ENCODE data around the gene NKD1.

NKD1 gene

DNA sequence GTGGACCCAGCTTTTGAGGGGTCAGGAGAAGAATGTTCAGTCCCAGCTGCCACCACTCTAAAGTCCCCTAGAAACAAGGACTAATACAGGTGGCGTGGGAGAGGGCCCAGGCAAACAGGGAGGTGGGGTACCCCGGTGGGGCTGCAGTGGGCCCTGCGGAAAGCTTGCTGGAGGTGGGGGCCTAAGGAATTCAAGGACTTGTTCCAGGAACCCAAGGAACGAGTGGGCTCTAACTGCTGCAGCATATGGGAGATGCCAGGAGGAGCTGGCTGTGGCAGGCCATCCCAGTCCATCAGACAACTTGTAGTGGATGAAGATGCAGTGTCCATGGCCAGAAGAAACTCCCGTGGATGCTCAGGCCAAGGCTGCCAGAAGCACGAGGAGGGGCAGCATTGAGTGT lies 122.3 kb downstream of the NKD1 start:
- H3K4me3 ChIP-seq (ENCODE audit: low read length): no peak overlapping the region
- H2AFZ ChIP-seq (ENCODE audit: low read depth, low read length): no peak overlapping the region
- peaks cover 2% of the 10 kb centered on the region for H3K4me1 ChIP-seq (ENCODE audit: insufficient read depth, low read length)
- no peaks in the 10 kb centered on the region for H3K36me3 ChIP-seq (ENCODE audit: insufficient read depth, low read length)
- peaks cover 16% of the 10 kb centered on the region for H3K9me3 ChIP-seq (ENCODE audit: low read length)
- no peaks in the 10 kb centered on the region for H3K27me3 ChIP-seq (ENCODE audit: insufficient read depth, low read length)

DNA sequence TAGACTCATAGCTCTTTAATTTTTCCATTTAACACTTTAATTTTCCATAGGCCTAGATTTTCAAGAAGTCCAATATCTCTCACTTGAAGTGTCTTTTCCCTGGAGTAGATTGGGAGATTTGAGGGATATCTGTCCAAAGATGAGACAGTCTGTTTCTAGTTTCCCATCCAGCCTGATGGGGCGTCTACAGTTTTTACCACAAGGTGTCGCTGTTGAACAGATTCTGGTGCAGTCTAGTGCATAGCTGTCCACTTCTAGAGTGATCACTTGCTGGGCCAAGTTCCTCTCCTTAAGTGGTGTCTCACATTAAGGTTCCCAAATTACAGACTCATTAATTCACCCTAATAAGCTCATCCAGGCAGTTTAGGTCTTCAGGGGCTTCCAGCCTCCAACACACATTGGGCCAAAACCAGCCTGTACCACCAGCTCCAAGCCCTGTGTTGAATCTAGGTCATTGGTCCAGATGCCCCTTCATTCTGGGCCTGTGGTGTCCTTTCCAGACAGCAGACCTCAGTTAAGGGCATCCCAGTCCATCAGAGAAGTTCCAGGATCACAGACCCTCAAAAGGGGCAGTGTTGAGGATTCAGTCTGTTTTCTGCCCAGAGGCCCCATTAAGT lies 123.6 kb downstream of the NKD1 start:
- H3K27me3 ChIP-seq (ENCODE audit: insufficient read depth, low read length): no peaks in the 10 kb centered on the region
- H2AFZ ChIP-seq (ENCODE audit: low read depth, low read length): no peak overlapping the region
- H3K4me1 ChIP-seq (ENCODE audit: insufficient read depth, low read length): peaks cover 2% of the 10 kb centered on the region
- no peak overlapping the region for H3K4me3 ChIP-seq (ENCODE audit: low read length)
- no peaks in the 10 kb centered on the region for H3K36me3 ChIP-seq (ENCODE audit: insufficient read depth, low read length)
- peaks cover 16% of the 10 kb centered on the region for H3K9me3 ChIP-seq (ENCODE audit: low read length)

DNA sequence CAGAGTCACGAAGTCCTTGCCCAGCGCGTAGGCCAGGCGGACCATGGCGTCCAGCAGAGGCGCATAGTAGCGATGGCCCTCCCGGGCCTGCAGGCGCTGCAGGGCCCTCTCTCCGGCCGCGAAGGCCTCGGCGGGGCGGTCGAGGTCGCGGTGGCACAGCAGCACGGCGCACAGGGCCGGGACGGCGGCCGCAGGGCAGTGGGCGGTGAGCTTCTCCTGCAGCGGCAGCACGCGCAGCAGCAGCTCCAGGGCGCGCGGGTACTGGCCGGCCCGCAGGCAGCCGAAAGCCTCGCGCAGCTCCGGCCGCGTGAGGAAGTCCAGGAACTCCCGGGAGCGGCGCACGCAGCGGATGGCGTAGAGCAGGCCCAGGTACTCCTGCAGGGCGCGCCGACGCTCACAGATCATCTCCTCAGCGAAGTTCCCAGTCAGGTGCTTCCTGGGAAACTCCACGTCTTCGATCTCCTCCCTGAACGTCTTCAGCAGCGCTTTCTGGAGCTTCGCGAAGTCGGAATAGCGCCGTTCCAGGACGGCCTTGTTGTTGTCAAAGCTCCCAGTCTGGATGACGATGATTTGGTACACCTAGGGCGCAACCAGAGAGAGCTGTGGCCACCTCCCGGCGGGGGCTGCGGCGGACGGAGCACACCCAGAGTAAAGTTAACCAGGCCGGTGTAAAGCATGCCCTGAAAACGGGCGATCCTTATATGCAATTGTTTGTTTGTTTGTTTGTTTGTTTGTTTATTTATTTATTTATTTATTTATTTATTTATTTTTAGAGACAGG lies 125.5 kb downstream of the NKD1 start:
- peaks cover 16% of the 10 kb centered on the region for H3K9me3 ChIP-seq (ENCODE audit: low read length)
- H3K27me3 ChIP-seq (ENCODE audit: insufficient read depth, low read length): no peaks in the 10 kb centered on the region
- no peak overlapping the region for H2AFZ ChIP-seq (ENCODE audit: low read depth, low read length)
- H3K4me1 ChIP-seq (ENCODE audit: insufficient read depth, low read length): no peaks in the 10 kb centered on the region
- H3K4me3 ChIP-seq (ENCODE audit: low read length): no peak overlapping the region
- H3K36me3 ChIP-seq (ENCODE audit: insufficient read depth, low read length): no peaks in the 10 kb centered on the region

DNA sequence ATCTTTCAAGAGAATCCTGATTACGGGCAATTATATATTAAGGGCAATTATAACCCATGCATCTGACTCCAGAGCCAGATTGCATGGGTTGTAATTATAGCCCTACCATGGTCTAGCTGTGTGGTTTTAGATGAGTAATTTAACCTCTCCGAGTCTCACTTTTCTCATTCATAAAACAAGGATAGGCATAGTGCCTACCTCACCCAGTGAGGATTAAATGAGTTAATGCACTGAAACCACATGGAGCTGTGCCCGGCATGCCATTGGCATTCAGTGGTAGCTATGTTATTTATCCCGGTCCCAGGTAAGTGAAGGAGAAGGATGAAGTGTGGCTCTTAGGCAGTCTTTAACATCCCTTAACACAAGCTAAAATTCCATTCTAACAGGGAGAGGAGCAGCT lies 126.6 kb downstream of the NKD1 start:
- Histone ChIP-seq H3K36me3 (ENCODE audit: insufficient read depth, low read length) (no peaks in the 10 kb centered on the region), H3K9me3 (ENCODE audit: low read length) (peaks cover 16% of the 10 kb centered on the region), H3K4me1 (ENCODE audit: insufficient read depth, low read length) (no peaks in the 10 kb centered on the region), H3K27me3 (ENCODE audit: insufficient read depth, low read length) (no peaks in the 10 kb centered on the region), H2AFZ (ENCODE audit: low read depth, low read length) (no peak overlapping the region), H3K4me3 (ENCODE audit: low read length) (no peak overlapping the region)

DNA sequence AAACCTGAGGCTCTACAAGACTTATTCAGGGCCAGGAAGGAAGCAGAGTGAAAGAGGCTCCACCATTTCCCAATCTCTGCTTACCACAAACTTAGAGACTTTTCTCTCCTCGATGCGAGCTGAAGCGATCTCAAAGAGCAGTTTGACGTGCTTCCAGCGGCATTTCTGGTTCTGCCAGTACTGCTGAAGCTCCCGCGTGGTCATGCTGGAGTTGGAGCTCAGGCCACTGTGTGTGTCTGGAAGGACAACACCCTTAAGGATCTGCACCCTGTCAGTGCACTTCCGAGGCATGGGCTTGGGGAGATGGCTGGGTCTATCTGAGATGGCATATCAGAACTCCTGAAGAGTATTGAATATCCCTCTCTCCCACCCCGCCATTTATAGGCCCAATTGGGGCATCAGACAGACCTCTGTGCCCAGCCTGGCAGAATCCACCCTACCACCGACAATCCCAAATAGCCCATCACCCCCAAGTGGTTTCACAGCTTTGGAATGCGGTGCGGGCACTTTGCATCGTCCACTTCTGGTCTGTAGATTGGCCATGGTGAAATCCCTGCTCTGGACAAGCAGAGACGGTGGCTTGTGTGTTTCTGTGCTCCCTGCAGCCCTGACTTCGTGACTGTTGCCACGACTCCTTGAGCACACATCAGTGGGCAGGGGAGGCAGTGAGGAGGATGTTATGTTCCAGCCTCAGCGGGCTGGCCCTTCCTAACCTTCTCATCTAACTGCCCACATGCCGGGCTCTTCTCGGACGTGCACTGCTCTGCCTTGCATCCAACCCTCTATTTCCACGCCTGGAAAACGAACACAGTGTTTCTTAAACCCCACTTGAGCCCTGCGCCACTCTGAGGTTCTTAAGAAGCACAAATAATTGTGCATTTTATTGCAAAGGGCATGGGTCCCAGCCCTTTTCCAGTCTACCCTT lies 127.8 kb downstream of the NKD1 start:
- peaks cover 13% of the 10 kb centered on the region for H3K9me3 ChIP-seq (ENCODE audit: low read length)
- no peaks in the 10 kb centered on the region for H3K4me1 ChIP-seq (ENCODE audit: insufficient read depth, low read length)
- no peaks in the 10 kb centered on the region for H3K27me3 ChIP-seq (ENCODE audit: insufficient read depth, low read length)
- no peaks in the 10 kb centered on the region for H3K36me3 ChIP-seq (ENCODE audit: insufficient read depth, low read length)
- H3K4me3 ChIP-seq (ENCODE audit: low read length): no peak overlapping the region
- H2AFZ ChIP-seq (ENCODE audit: low read depth, low read length): no peak overlapping the region

DNA sequence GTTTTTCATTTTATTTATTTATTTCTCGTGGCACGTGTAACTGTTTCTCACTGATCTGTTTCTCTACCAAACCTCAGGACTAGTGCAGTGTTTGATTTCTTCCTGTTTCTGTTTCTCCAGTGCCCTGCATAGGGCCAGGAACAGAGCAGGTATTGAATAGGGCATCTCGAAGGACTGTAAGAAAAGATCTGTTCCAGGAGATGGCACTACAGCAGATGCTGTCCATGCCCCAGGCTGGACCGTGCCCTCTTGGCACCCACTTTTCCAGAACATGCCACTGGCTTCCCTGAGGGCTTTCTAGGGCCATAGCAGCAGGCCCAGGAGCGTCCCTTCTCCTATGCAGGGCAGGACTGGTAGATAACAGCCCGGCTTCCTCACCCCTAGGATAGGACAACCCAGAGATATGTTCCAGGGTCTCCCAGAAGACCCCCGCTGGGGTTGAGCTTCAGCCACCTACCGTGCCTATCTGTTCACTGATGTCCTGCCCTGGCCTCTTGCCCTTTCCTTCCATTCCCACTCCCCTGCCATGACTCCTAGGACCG lies 128.6 kb downstream of the NKD1 start:
- Histone ChIP-seq H3K4me1 (ENCODE audit: insufficient read depth, low read length) (no peaks in the 10 kb centered on the region), H3K9me3 (ENCODE audit: low read length) (peaks cover 12% of the 10 kb centered on the region), H3K36me3 (ENCODE audit: insufficient read depth, low read length) (no peaks in the 10 kb centered on the region), H3K27me3 (ENCODE audit: insufficient read depth, low read length) (no peaks in the 10 kb centered on the region), H3K4me3 (ENCODE audit: low read length) (no peak overlapping the region), H2AFZ (ENCODE audit: low read depth, low read length) (no peak overlapping the region)

DNA sequence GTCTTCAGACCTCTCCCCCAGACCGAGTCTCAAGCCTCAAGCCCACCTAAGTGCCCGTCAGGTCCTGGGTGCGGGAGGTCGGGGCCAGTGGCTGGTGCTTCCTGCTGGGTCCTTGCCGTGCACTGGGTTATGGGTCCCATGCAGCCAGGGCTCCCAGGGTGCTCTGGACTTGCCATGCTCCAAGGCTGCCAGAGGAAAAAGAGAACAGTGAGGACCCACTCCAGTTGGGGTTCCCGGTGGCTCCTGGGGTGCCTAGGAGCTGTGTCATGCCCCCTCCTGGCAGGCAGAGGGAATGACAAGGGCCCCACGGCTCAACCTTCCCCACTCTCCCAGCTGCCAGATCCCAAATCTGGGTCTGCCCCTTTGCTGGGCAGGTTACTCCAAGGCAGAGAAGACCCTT lies 129.2 kb downstream of the NKD1 start:
- Histone ChIP-seq H3K9me3 (ENCODE audit: low read length) (peaks cover 8% of the 10 kb centered on the region), H2AFZ (ENCODE audit: low read depth, low read length) (no peak overlapping the region), H3K4me1 (ENCODE audit: insufficient read depth, low read length) (no peaks in the 10 kb centered on the region), H3K4me3 (ENCODE audit: low read length) (no peak overlapping the region), H3K36me3 (ENCODE audit: insufficient read depth, low read length) (no peaks in the 10 kb centered on the region), H3K27me3 (ENCODE audit: insufficient read depth, low read length) (no peaks in the 10 kb centered on the region)

DNA sequence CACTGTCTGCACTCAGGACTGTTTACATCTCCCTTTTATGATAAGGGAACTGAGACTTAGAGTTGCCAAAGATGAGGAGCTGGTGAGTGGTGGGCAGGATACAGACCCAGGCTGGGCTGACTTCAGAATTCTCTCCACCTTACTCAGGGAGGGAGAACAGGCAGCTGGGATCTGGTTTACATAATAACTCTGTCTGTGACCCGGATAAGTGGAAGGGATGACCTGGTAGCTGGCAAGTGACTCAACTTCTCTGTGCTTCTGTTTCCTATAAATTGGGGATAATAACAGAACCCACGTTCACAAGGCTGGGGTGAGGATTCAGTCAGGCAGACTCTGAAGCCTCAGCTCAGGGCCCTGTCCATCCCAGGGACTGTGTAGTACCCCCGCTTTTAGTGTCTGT lies 130.3 kb downstream of the NKD1 start:
- H2AFZ ChIP-seq (ENCODE audit: low read depth, low read length): no peak overlapping the region
- peaks cover 4% of the 10 kb centered on the region for H3K9me3 ChIP-seq (ENCODE audit: low read length)
- no peak overlapping the region for H3K4me3 ChIP-seq (ENCODE audit: low read length)
- H3K36me3 ChIP-seq (ENCODE audit: insufficient read depth, low read length): no peaks in the 10 kb centered on the region
- no peaks in the 10 kb centered on the region for H3K27me3 ChIP-seq (ENCODE audit: insufficient read depth, low read length)
- H3K4me1 ChIP-seq (ENCODE audit: insufficient read depth, low read length): no peaks in the 10 kb centered on the region

DNA sequence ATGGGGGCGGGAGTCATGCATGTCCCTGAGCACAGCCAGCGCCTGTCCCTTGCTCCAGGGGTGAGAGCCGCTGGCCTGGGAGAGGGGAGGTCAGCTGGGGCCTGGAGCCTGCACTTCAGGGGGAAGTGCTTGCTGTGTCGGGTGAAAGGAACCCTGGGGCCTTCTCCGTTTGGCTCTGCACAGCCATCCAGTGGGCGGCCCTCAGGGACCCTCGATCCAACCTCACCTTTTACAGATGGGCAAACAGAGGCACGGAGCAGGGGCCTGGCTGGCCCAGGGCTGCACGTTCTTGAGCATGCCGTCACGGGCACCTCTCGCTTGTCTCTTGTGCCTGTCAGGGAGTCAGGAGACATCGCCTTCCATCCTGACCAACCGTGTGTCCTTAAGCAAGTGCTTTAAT lies 131.1 kb downstream of the NKD1 start:
- Histone ChIP-seq H3K4me1 (ENCODE audit: insufficient read depth, low read length) (no peaks in the 10 kb centered on the region), H3K4me3 (ENCODE audit: low read length) (no peak overlapping the region), H2AFZ (ENCODE audit: low read depth, low read length) (no peak overlapping the region)

DNA sequence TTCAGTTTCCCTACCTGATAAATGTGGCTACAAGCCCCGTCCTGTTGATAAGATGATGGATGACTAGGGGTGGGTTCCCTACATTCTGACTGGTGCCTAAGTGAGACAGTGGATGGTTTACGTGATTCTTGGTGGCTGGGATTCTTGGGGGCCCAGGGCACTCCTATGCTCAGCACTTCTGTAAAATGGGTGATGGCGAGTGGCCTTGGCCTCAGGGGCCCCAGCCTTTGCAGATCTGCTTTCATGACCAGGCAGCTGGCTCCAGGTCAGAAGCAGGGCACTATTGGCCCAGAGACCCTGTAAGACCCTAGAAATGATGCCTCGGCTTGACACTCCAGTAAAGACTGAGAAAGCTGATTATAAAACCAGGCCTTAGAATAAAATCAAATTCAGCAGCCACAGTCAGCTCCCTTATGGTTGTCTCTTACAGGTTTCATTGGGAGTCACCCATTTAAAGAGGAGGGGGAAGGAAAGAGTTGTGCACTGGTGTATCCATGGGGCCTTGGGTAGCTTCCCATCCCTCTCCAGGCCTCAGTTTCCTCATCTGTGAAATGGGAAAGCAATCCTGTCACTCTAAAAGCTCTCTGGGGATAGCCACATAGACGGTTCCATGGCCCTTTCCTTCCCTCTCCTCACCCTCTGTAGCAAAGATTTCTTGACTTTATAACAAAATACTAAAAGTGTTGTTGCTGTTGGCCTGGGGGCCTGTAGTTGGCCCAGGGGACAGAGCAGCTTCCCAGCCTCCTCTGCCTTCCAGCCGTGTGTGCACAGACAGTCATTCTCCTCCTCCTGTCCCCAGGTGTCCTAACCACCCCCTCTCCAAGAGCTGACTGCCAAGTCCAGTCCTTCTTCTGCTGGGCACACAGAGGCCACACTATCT lies 131.7 kb downstream of the NKD1 start:
- Histone ChIP-seq H3K36me3 (ENCODE audit: insufficient read depth, low read length) (no peaks in the 10 kb centered on the region), H3K27me3 (ENCODE audit: insufficient read depth, low read length) (no peaks in the 10 kb centered on the region), H2AFZ (ENCODE audit: low read depth, low read length) (no peak overlapping the region), H3K9me3 (ENCODE audit: low read length) (no peaks in the 10 kb centered on the region), H3K4me3 (ENCODE audit: low read length) (no peak overlapping the region), H3K4me1 (ENCODE audit: insufficient read depth, low read length) (no peaks in the 10 kb centered on the region)

More for the DNA sequence above, 131.1 kb downstream of the NKD1 start:
- Histone ChIP-seq H3K27me3 (ENCODE audit: insufficient read depth, low read length) (no peaks in the 10 kb centered on the region), H3K36me3 (ENCODE audit: insufficient read depth, low read length) (no peaks in the 10 kb centered on the region), H3K9me3 (ENCODE audit: low read length) (no peaks in the 10 kb centered on the region)

DNA sequence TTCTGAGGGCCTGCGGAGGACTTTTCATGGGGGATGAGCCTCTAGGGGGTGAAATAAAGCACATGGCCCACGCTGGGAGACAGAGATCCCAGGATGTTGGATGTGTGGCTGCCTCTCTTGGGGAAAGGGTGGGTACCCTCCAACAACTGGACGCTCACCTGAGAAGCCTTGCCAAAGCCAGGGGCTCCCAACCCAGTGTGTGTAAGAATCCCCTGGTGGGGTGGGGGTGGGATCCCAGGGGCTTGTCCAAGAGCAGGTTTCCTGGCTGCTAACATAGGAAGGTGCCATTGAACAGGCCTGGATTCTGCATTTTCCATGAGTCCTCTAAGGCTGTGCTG lies 132.3 kb downstream of the NKD1 start:
- no peaks in the 10 kb centered on the region for H3K9me3 ChIP-seq (ENCODE audit: low read length)
- H3K4me1 ChIP-seq (ENCODE audit: insufficient read depth, low read length): no peaks in the 10 kb centered on the region
- H3K4me3 ChIP-seq (ENCODE audit: low read length): no peak overlapping the region
- no peaks in the 10 kb centered on the region for H3K27me3 ChIP-seq (ENCODE audit: insufficient read depth, low read length)
- H2AFZ ChIP-seq (ENCODE audit: low read depth, low read length): no peak overlapping the region
- H3K36me3 ChIP-seq (ENCODE audit: insufficient read depth, low read length): no peaks in the 10 kb centered on the region

DNA sequence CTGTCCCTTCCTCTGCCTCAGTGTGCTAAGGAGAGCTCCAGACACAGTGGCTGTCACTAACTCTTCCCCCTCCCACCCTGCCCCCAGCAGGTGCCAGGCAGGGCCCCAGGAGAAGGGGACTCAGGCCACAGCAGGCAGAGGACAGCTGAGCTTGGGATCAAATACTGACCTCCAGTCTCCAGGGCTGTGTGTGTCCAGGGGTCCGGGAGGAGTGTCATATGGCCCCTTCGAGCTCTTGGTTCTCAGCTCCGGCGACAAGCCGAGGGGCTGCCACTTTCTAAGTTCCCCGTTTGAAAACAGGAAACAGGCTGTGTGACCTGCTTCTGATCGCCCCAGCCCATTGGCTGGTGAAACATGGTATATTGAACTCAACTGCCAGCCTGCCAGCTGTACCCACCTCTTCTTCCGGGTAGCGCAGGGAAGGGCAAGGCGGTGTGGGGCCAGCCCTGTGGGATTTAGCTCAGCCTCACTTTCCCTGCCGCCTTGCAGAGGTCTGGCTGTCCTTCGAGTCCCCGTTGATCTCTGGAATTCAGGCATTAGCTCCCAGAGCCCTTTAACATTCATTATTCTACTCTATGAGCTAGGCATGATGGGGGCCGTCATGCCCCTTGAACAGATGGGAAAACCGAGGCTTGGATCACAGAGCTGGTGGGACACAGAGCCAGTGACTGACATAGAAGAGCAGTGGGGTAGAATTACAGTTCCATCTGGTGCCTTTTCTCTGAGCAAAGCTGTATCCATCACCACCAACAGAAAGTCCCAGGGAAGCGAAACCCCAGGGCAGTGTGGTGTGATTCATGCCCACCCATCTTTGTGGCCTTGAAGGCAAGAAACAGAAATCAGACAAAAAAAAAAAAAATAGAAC lies 133.1 kb downstream of the NKD1 start, which contains the start of gene SNX20:
Gene SNX20, minus strand, starts transcription at position 292 of the 865 bp plus-strand sequence. CDS start 3,786 bp downstream, outside the sequence.
- H2AFZ ChIP-seq (ENCODE audit: low read depth, low read length): no peak within 1 kb of the TSS
- H3K27me3 ChIP-seq (ENCODE audit: insufficient read depth, low read length): no peaks in the 10 kb centered on the region
- H3K9me3 ChIP-seq (ENCODE audit: low read length): no peaks in the 10 kb centered on the region
- H3K4me3 ChIP-seq (ENCODE audit: low read length): no peak within 1 kb of the TSS
- H3K36me3 ChIP-seq (ENCODE audit: insufficient read depth, low read length): no peaks in the 10 kb centered on the region
- no peaks in the 10 kb centered on the region for H3K4me1 ChIP-seq (ENCODE audit: insufficient read depth, low read length)

All from neuron (in vitro differentiated cells).